T-helper 1 cell treated with Interleukin-12 subunit alpha and Interleukin-12 subunit beta and Interleukin-4 antibody, amounts not matched to agents 30 μg/mL and 1 μg/mL, for 36 hours (primary cell): Measurements from ENCODE around the gene GPR39.

ENCODE experiments used
- H3K27ac Mint-ChIP-seq: one replicate; pipeline ENCODE4 v1.8.0; 2021; ENCODE audit warnings: mild to moderate bottlenecking, mixed read lengths
- H3K27me3 Mint-ChIP-seq: one replicate; pipeline ENCODE4 v1.8.0; 2021; ENCODE audit warnings: low read depth, mixed read lengths
- H3K36me3 Mint-ChIP-seq: one replicate; pipeline ENCODE4 v1.8.0; 2021; ENCODE audit warnings: low read depth, mixed read lengths
- H3K4me1 Mint-ChIP-seq: one replicate; pipeline ENCODE4 v1.8.0; 2021; ENCODE audit warnings: low read depth, mixed read lengths
- H3K4me3 Mint-ChIP-seq: one replicate; pipeline ENCODE4 v1.8.0; 2021; ENCODE audit warnings: mild to moderate bottlenecking, moderate library complexity, mixed read lengths
- H3K9me3 Mint-ChIP-seq: one replicate; pipeline ENCODE4 v1.8.0; 2021; ENCODE audit warnings: mixed read lengths

GPR39 gene

DNA sequence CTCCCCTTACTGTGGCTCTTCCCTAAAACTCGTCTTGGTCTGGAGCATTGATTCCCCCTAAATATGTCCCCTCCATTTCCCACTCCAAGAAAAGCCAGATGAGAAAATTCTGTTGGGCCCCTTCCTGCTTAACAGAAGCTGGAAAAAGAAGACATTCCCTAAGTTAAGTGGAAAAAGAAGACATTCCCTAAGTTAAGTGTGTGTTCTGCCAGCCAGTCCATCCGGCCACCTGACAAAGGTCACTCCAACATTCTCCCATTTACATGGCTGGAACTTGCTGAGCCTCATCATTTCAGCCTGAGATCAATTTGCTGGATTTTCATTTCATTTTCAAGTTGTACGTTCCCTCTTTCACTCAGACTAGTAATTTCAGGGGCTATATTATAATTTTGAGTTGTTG is 201.4 kb downstream of the GPR39 start:
- H3K27me3 Mint-ChIP-seq = no peaks in the 10 kb centered on the region
- no peaks in the 10 kb centered on the region for H3K36me3 Mint-ChIP-seq
- H3K9me3 Mint-ChIP-seq = no peaks in the 10 kb centered on the region
- H3K4me1 Mint-ChIP-seq = no peaks in the 10 kb centered on the region
- H3K4me3 Mint-ChIP-seq = no peak overlapping the region
- no peak overlapping the region for H3K27ac Mint-ChIP-seq

DNA sequence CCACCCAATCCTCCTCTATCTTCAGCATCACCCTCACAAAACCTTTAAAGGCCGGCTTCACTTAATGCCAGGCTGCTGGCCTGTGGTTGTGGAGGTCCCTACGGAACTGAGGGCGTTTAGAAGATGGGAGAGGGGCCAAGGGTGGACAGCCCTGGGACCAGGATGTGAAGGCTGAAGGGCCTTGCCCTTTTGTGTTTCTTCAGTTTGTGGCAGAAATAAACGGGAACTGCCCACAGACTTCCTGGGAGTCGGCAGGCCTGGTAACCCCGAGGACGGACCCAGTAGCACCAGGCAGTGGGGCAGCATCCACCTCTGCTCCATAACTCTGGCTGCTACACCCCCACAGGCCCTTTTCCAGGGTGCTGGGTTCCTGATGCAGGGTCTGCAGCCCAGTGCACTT is 202.1 kb downstream of the GPR39 start:
- Mint-ChIP-seq H3K36me3 (no peaks in the 10 kb centered on the region), H3K27me3 (no peaks in the 10 kb centered on the region), H3K9me3 (no peaks in the 10 kb centered on the region), H3K27ac (no peak overlapping the region), H3K4me3 (no peak overlapping the region), H3K4me1 (no peaks in the 10 kb centered on the region)

DNA sequence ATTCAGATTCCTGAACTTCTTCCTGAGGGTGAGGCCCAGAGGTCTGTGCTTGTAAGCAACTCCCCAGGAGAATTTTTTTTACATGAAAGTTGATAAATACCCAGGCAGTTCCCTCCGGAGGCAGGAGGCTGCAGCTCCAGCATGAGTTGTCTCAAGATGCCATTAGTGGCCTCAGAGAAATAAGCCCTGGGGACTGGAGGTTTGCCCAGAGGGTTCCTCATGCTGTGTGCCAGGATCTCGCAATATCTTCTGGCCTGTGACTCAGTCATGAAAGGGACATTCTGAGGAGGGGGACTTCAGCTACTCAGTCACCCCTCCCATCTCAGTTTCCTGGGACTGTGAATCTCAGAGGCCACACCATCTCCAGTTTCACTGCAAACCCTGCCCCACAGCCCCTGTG is 203.5 kb downstream of the GPR39 start:
- Mint-ChIP-seq H3K9me3 (no peaks in the 10 kb centered on the region), H3K36me3 (no peaks in the 10 kb centered on the region), H3K27me3 (no peaks in the 10 kb centered on the region), H3K4me3 (no peak overlapping the region), H3K4me1 (no peaks in the 10 kb centered on the region), H3K27ac (no peak overlapping the region)

DNA sequence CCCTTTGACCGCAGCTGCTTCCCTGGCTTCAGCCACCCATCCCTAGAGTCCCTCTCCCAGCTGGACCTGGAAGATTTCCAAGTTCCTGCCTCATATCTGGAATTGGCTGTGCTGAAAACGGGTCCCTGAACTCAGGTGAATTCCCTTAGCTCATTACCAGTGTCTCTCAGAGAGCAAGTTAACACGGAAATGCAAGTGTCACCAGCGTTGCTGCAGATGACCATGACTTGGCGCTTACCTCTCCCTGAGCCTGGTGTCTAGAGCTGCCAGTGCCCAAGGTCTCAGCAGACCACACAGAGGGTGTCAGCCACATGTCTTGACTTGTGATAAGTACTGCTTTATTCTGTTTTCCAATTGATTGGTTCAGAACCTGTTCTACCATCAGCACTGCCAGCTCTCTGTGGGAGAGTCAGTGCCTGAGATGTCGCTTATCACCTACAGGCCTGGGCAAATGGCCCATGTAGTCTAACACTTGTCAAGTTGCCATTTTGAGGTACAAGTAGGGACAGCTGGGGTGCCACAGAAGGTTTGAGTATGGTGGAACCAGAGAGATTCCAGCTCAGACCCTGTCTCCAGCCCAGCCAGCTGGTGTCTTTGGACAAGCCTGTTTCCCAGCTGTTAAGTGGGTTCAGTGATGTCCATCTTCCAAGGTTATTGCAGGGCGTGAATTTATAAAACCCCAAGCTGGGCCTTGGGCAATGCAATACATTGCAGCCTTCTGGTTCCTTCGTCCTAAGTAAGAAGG is 204.7 kb downstream of the GPR39 start:
- Mint-ChIP-seq H3K4me3 (no peak overlapping the region), H3K36me3 (no peaks in the 10 kb centered on the region), H3K27me3 (no peaks in the 10 kb centered on the region), H3K4me1 (no peaks in the 10 kb centered on the region), H3K9me3 (no peaks in the 10 kb centered on the region), H3K27ac (no peak overlapping the region)

DNA sequence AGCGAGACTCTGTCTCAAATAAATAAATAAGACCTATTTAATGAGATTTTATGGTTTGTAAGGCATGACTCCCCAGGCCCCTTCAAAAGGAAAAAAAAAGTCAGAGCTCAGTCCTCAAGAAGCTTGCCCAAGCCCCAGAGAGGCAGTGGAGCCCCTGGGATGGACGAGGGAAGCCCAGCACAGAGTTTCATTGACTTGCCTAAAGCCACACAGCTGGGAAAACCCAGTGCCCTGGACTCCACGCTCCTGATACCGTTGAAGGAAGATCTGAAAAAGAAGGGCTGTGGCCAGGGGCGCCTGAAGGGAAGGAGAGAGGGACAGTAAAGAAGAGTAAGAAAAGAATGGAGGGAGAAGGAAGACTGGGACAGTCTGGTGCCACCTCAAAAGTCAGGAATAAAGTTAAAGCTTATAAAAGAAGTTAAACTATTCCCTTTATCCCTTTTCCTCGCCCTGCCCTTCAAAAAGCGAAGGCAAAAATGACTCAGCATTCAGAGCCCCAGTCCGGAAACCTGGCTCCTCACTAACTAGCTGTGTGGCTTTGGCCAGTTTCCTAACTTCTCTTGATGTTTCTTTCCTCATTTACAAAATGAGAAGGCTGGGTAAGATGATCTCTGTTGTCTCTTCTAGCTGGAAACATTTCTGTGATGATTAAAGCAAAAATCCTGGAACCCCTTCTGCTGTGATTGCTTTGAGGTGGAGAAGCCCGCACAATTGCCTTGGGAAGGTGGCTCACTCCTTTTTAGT is 206.7 kb downstream of the GPR39 start:
- no peaks in the 10 kb centered on the region for H3K9me3 Mint-ChIP-seq
- no peaks in the 10 kb centered on the region for H3K36me3 Mint-ChIP-seq
- no peak overlapping the region for H3K27ac Mint-ChIP-seq
- no peak overlapping the region for H3K4me3 Mint-ChIP-seq
- H3K4me1 Mint-ChIP-seq = no peaks in the 10 kb centered on the region
- no peaks in the 10 kb centered on the region for H3K27me3 Mint-ChIP-seq

DNA sequence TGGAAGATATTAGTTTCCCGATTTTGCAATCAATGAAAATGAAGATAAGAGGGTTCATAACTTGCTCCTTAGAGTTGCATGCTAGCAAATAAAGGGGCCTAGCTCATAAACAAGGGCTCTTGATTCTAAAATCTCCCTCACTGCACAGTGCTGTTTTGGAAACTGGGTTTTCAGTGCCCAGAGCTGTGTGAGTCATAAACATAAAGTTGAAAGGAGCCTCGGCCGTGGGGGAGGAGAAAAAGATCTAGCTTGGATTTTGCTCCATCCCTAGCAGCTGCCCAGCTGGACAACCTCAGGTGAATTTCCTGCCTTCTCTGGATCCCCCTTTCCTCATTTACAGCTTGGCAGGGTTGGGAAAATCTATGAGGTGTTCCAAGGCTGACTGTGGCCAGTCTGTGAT is 210.9 kb downstream of the GPR39 start:
- Mint-ChIP-seq H3K4me3 (no peak overlapping the region), H3K36me3 (no peaks in the 10 kb centered on the region), H3K27me3 (no peaks in the 10 kb centered on the region), H3K27ac (no peak overlapping the region), H3K4me1 (no peaks in the 10 kb centered on the region), H3K9me3 (no peaks in the 10 kb centered on the region)

GRCh38 chr2:132632000-132632649 is 215.5 kb downstream of the GPR39 start:
- no peak overlapping the region for H3K4me3 Mint-ChIP-seq
- H3K27me3 Mint-ChIP-seq = no peaks in the 10 kb centered on the region
- no peak overlapping the region for H3K27ac Mint-ChIP-seq
- no peaks in the 10 kb centered on the region for H3K36me3 Mint-ChIP-seq
- no peaks in the 10 kb centered on the region for H3K9me3 Mint-ChIP-seq
- no peaks in the 10 kb centered on the region for H3K4me1 Mint-ChIP-seq

- H3K36me3 Mint-ChIP-seq = no peaks in the 10 kb centered on the region
- H3K4me3 Mint-ChIP-seq = no peak overlapping the region
- H3K4me1 Mint-ChIP-seq = no peaks in the 10 kb centered on the region
- no peaks in the 10 kb centered on the region for H3K27me3 Mint-ChIP-seq
- no peaks in the 10 kb centered on the region for H3K9me3 Mint-ChIP-seq
- H3K27ac Mint-ChIP-seq = no peak overlapping the region
These were observed 217.0 kb downstream of the GPR39 start for GRCh38 chr2:132633635-132634034.

DNA sequence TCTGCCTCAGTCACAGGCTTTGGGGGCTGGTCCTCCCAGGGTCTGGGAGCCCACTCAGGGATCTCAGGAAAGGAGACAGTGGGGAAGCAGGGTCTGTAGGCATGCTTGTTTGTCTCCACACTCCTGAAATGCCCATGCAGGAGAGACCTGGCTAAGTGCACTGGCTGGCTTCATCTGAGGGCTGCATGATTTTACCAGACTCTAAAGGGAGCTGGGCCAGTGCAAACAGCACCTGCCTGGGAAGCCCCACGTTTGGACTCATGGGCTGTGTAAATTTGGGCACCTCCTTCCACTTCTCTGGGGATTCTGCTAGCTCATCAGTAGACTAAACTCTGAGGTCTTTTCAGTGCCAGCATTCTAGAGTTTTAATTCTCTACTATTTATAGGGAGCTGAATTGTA is 219.7 kb downstream of the GPR39 start:
- H3K27me3 Mint-ChIP-seq = no peaks in the 10 kb centered on the region
- no peaks in the 10 kb centered on the region for H3K9me3 Mint-ChIP-seq
- H3K4me3 Mint-ChIP-seq = no peak overlapping the region
- no peak overlapping the region for H3K27ac Mint-ChIP-seq
- no peaks in the 10 kb centered on the region for H3K4me1 Mint-ChIP-seq
- H3K36me3 Mint-ChIP-seq = no peaks in the 10 kb centered on the region

- H3K27ac Mint-ChIP-seq = no peak overlapping the region
- H3K27me3 Mint-ChIP-seq = no peaks in the 10 kb centered on the region
- H3K36me3 Mint-ChIP-seq = no peaks in the 10 kb centered on the region
- no peak overlapping the region for H3K4me3 Mint-ChIP-seq
- H3K4me1 Mint-ChIP-seq = no peaks in the 10 kb centered on the region
- H3K9me3 Mint-ChIP-seq = no peaks in the 10 kb centered on the region
These were observed 221.9 kb downstream of the GPR39 start for GRCh38 chr2:132638313-132639040.

DNA sequence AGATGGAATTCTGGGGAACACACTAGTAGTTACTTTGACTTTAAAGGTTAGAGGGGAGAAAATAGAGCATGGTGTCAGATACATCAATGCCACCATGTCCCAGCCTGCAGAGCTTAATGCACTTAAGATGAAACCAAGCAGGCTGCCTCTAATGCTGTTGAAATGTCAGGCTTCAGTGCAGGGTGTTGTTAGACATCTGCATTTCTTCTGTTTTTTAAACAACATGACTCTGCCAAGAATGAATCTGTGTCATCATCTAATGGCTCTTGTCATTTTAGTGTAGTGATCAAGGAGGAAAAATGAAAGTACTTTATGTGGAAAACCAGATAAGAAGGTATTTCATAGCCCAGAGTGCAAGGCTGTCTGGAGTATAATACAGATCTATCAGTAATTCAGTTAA is 223.5 kb downstream of the GPR39 start:
- Mint-ChIP-seq H3K4me3 (no peak overlapping the region), H3K27me3 (no peaks in the 10 kb centered on the region)

DNA sequence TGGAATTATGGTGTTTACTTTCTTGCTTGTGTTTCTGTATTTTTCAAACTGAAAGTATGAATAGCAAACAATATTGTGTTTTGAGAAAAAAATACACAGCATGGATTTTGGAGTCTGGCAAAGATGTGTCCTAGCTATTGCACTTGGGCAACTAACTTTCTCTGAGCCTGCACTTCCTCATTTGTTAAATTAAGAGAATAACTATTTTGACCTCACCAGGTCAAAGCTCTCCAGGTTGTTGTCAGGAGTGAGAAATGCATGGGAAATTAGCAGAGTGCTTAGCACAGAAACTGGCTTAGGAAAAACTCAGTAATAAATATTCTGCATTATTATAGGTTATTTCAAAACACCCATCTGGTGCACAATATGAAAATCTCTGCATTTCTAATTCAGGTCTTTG is 225.2 kb downstream of the GPR39 start:
- Mint-ChIP-seq H3K27ac (no peak overlapping the region), H3K4me1 (no peaks in the 10 kb centered on the region), H3K4me3 (no peak overlapping the region), H3K36me3 (no peaks in the 10 kb centered on the region), H3K9me3 (no peaks in the 10 kb centered on the region), H3K27me3 (no peaks in the 10 kb centered on the region)

More for the DNA sequence above, 223.5 kb downstream of the GPR39 start:
- Mint-ChIP-seq H3K27ac (no peak overlapping the region), H3K9me3 (no peaks in the 10 kb centered on the region), H3K36me3 (no peaks in the 10 kb centered on the region), H3K4me1 (no peaks in the 10 kb centered on the region)

GRCh38 chr2:132642415-132642814 is 225.8 kb downstream of the GPR39 start:
- H3K4me1 Mint-ChIP-seq = no peaks in the 10 kb centered on the region
- no peak overlapping the region for H3K27ac Mint-ChIP-seq
- H3K4me3 Mint-ChIP-seq = no peak overlapping the region
- no peaks in the 10 kb centered on the region for H3K36me3 Mint-ChIP-seq
- H3K9me3 Mint-ChIP-seq = no peaks in the 10 kb centered on the region
- H3K27me3 Mint-ChIP-seq = no peaks in the 10 kb centered on the region

DNA sequence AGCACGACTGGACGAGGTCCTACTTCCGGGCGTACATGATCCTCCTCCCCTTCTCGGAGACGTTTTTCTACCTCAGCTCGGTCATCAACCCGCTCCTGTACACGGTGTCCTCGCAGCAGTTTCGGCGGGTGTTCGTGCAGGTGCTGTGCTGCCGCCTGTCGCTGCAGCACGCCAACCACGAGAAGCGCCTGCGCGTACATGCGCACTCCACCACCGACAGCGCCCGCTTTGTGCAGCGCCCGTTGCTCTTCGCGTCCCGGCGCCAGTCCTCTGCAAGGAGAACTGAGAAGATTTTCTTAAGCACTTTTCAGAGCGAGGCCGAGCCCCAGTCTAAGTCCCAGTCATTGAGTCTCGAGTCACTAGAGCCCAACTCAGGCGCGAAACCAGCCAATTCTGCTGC is 228.6 kb downstream of the GPR39 start:
- H3K27me3 Mint-ChIP-seq = no peaks in the 10 kb centered on the region
- H3K4me3 Mint-ChIP-seq = no peak overlapping the region
- H3K4me1 Mint-ChIP-seq = no peaks in the 10 kb centered on the region
- no peak overlapping the region for H3K27ac Mint-ChIP-seq
- H3K36me3 Mint-ChIP-seq = no peaks in the 10 kb centered on the region
- H3K9me3 Mint-ChIP-seq = no peaks in the 10 kb centered on the region
